Natural killer cell (primary cell): ENCODE measurements around the gene CRX. TPM values are rescaled to one million over a fixed set of nuclear protein-coding genes. Genes with fewer than 3 reads are reported as not detected.
"Not testable (repeated sequence)": the region's sequence is repeated elsewhere in the genome, so short reads cannot be mapped to it uniquely, and the experiment has no call there.

Source experiments
- ATAC-seq, 3 donors: fragments of 150-1000 bp in 2 of 3; fragments of 200-7000 bp in 1 of 3; cut with Tn5 transposase; 1 replicate in 1 of 3; 2 replicates in 2 of 3; pipeline ENCODE4 v1.10.0; 2021; ENCODE audit warnings: mild to moderate bottlenecking in 2 of 3, moderate library complexity in 2 of 3
- DNase-seq, 2 donors: peaks; one replicate each; pipeline versions ENCODE4 v3.0.0 to v3.0.0-alpha.2; 2013 to 2021; ENCODE audit warnings: mixed read lengths in 1 of 2
- H3K27ac ChIP-seq: one replicate; pipeline ENCODE4 v1.5.1; 2013; ENCODE audit warnings: mild to moderate bottlenecking, low read length
- H3K27me3 ChIP-seq: one replicate; pipeline ENCODE4 v1.6.1; 2013; ENCODE audit warnings: low read length; ENCODE audit not compliant: control insufficient read depth, insufficient read depth
- H3K36me3 ChIP-seq: one replicate; pipeline ENCODE4 v1.6.1; 2013; ENCODE audit warnings: low read length; ENCODE audit not compliant: control insufficient read depth, insufficient read depth
- H3K4me1 ChIP-seq: one replicate; pipeline ENCODE4 v1.6.1; 2013; ENCODE audit warnings: low read length; ENCODE audit not compliant: control insufficient read depth, insufficient read depth
- H3K4me3 ChIP-seq: one replicate; pipeline ENCODE4 v1.5.1; 2013; ENCODE audit warnings: low read length
- H3K9me3 ChIP-seq: one replicate; pipeline ENCODE4 v1.6.1; 2013; ENCODE audit warnings: low read length; ENCODE audit not compliant: control insufficient read depth, insufficient read depth
- H3K27ac Mint-ChIP-seq, 2 donors: one replicate each; pipeline ENCODE4 v1.8.0; 2022; ENCODE audit warnings: mild to moderate bottlenecking in 2 of 2, mixed read lengths in 2 of 2, moderate library complexity in 1 of 2
- H3K27me3 Mint-ChIP-seq, 2 donors: one replicate each; pipeline ENCODE4 v1.8.0; 2022; ENCODE audit warnings: low read depth in 2 of 2, mixed read lengths in 2 of 2
- H3K36me3 Mint-ChIP-seq: one replicate; pipeline ENCODE4 v1.8.0; 2022; ENCODE audit warnings: mixed read lengths
- H3K4me1 Mint-ChIP-seq, 2 donors: one replicate each; pipeline ENCODE4 v1.8.0; 2022; ENCODE audit warnings: mixed read lengths in 2 of 2
- H3K4me3 Mint-ChIP-seq: one replicate; pipeline ENCODE4 v1.8.0; 2022; ENCODE audit warnings: mild to moderate bottlenecking, moderate library complexity, mixed read lengths
- H3K9me3 Mint-ChIP-seq, 2 donors: one replicate each; pipeline ENCODE4 v1.8.0; 2022; ENCODE audit warnings: mixed read lengths in 2 of 2
- WGBS: methylation state at CpG from one replicate; pipeline ENCODE4 v1.1.7; 2013; ENCODE audit warnings: missing lambda C conversion rate; ENCODE audit not compliant: insufficient coverage; 5-methylcytosine and 5-hydroxymethylcytosine counted together
- intact Hi-C: fragments of 100-400 bp; cut with micrococcal nuclease; formaldehyde crosslinking; loops from one replicate; pipeline ENCODE4 v1.14.2; 2022
- total RNA-seq, 4 donors: library from RNA; stranded (reverse); fragments of 120-200 nt in 1 of 4; gene quantifications; one replicate each; pipeline versions ENCODE4 v1.2.3 to v1.2.4, GENCODE V29; 2013 to 2022
- TF ChIP-seq, protein P1 (sequence below): fragments of 200-600 bp; IDR thresholded peaks from one replicate; pipeline ENCODE4 v1.8.0; 2022; ENCODE audit warnings: antibody characterized with exemption

The CRX gene
- total RNA-seq, 3 donors from 2014 or later (not counting 1 experiment from before 2014, with no cell fraction given): not detected

DNA sequence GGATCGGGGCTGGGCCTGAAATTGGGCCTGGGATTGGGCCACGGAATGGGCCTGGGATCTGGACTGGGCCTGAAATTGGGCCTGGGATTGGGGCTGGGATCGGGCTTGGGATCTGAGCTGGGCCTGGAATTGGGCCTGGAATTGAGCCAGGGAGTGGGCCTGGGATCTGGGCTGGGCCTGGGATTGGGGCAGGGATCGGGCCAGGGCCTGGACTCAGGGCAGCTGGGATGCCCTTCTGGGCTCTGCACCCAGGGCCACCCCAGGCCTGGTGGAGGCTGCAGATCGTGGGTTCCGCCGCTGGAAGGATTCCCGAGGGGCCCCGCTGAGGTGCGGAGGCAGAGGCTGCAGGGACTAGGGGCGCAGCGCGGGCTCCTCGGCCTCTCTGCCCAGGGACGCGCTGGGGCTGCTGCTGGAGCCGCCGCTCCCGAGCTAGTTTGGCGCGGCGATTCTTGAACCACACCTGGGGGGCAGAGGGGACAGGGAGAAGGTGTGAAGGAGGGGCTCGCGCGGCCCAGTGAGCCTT, 19.2 kb upstream of the CRX start:
- H3K4me1 Mint-ChIP-seq: no peaks in the 10 kb centered on the region
- ATAC-seq: no peak
- TF ChIP-seq, protein P1, sequence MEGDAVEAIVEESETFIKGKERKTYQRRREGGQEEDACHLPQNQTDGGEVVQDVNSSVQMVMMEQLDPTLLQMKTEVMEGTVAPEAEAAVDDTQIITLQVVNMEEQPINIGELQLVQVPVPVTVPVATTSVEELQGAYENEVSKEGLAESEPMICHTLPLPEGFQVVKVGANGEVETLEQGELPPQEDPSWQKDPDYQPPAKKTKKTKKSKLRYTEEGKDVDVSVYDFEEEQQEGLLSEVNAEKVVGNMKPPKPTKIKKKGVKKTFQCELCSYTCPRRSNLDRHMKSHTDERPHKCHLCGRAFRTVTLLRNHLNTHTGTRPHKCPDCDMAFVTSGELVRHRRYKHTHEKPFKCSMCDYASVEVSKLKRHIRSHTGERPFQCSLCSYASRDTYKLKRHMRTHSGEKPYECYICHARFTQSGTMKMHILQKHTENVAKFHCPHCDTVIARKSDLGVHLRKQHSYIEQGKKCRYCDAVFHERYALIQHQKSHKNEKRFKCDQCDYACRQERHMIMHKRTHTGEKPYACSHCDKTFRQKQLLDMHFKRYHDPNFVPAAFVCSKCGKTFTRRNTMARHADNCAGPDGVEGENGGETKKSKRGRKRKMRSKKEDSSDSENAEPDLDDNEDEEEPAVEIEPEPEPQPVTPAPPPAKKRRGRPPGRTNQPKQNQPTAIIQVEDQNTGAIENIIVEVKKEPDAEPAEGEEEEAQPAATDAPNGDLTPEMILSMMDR: no peak
- Histone ChIP-seq H3K4me1 (no peaks in the 10 kb centered on the region), H3K27ac (no peak overlapping the region), H3K36me3 (no peaks in the 10 kb centered on the region), H3K4me3 (no peak overlapping the region), H3K9me3 (peaks cover 7% of the 10 kb centered on the region), H3K27me3 (no peaks in the 10 kb centered on the region)
- 96% methylated on average over 11 of the region's 25 CpGs for WGBS
- peaks cover 0 to 3% of the 10 kb centered on the region in 2 donors for H3K27me3 Mint-ChIP-seq
- H3K4me3 Mint-ChIP-seq: no peak overlapping the region
- peaks cover 0 to 3% of the 10 kb centered on the region in 2 donors for H3K9me3 Mint-ChIP-seq
- H3K36me3 Mint-ChIP-seq: no peaks in the 10 kb centered on the region
- no peak for DNase-seq
- intact Hi-C loops: no loop called here
- H3K27ac Mint-ChIP-seq: no peak overlapping the region

GRCh38 chr19:47803148-47803547, 18.6 kb upstream of the CRX start:
- H3K4me1 Mint-ChIP-seq, H3K27ac ChIP-seq, ATAC-seq, H3K36me3 ChIP-seq, H3K9me3 ChIP-seq, H3K36me3 Mint-ChIP-seq, H3K4me3 ChIP-seq, H3K9me3 Mint-ChIP-seq, intact Hi-C loops, H3K27me3 Mint-ChIP-seq, H3K4me3 Mint-ChIP-seq, DNase-seq, H3K4me1 ChIP-seq, H3K27me3 ChIP-seq, H3K27ac Mint-ChIP-seq: not testable (repeated sequence)
- 85% methylated on average over 14 of the region's 21 CpGs for WGBS

- H3K4me3 ChIP-seq, intact Hi-C loops, H3K27me3 ChIP-seq, H3K27ac ChIP-seq, H3K27ac Mint-ChIP-seq, H3K27me3 Mint-ChIP-seq, H3K4me1 Mint-ChIP-seq, H3K4me3 Mint-ChIP-seq, H3K36me3 Mint-ChIP-seq, H3K36me3 ChIP-seq, ATAC-seq, H3K4me1 ChIP-seq, H3K9me3 ChIP-seq, DNase-seq, H3K9me3 Mint-ChIP-seq: not testable (repeated sequence)
- 100% methylated on average over 2 of the region's 12 CpGs for WGBS
Observed at GRCh38 chr19:47803671-47804070, 18.1 kb upstream of the CRX start.

DNA sequence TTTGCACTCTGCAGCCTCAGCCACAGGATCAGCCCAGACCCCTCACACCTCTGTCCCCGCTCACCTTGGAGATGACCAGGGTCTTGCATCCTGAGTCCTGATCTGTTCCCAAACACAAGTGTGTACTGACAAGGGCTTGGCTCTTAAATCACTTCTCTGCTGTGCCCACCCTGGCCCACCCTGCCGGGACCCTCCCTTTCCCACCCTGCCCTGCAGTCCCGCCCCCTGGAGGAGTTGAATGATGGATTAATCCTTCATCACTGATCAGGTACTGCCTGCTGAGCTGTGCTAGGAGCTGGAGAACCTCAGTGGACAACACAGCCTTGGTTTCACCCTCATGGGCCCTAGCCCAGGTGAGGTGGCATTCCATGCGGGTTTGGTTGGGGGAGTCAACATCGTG, 17.3 kb upstream of the CRX start, which contains the start of gene TPRX1:
TPRX1 (minus strand) TSS at position 101 of the 400 bp plus-strand sequence; CDS start at position 89, 12 bp downstream.
- WGBS: 92% methylated on average over 3 of the region's 5 CpGs
- H3K36me3 Mint-ChIP-seq, H3K4me3 ChIP-seq, H3K4me1 ChIP-seq, H3K27me3 ChIP-seq, intact Hi-C loops, H3K4me1 Mint-ChIP-seq, H3K4me3 Mint-ChIP-seq, H3K9me3 ChIP-seq, DNase-seq, H3K27ac ChIP-seq, H3K27ac Mint-ChIP-seq, H3K27me3 Mint-ChIP-seq, H3K36me3 ChIP-seq, H3K9me3 Mint-ChIP-seq, ATAC-seq: not testable (repeated sequence)

DNA sequence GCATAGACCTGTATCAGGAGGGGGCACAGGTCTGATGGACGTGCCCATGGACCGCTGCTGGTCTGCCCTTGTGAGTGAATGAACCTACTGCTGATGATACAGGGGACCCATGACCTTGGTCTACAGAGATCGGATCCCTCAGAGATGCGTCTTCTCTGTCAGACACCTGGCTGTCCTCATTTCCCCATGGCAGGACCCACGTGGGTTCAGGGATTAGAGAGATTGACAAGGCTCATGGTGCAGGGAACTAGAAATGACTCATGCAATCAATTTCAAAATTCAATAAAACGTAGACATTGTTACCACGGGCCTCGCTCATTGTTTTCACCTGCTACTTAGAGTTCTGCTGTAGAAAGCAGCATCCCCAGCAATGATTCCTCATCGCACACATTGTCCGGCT, 16.4 kb upstream of the CRX start:
- no peak for ATAC-seq
- DNase-seq: no peak
- Histone ChIP-seq H3K27me3 (no peaks in the 10 kb centered on the region), H3K36me3 (no peaks in the 10 kb centered on the region), H3K9me3 (peaks cover 7% of the 10 kb centered on the region), H3K4me1 (no peaks in the 10 kb centered on the region), H3K4me3 (no peak overlapping the region), H3K27ac (no peak overlapping the region)
- H3K9me3 Mint-ChIP-seq: peaks cover 0 to 3% of the 10 kb centered on the region in 2 donors
- TF ChIP-seq, protein P1: no peak
- 86% methylated on average over 10 of the region's 10 CpGs for WGBS
- no peaks in the 10 kb centered on the region for H3K36me3 Mint-ChIP-seq
- H3K4me1 Mint-ChIP-seq: no peaks in the 10 kb centered on the region
- H3K27ac Mint-ChIP-seq: no peak overlapping the region
- H3K4me3 Mint-ChIP-seq: no peak overlapping the region
- intact Hi-C loops: no loop called here
- H3K27me3 Mint-ChIP-seq: peaks cover 0 to 6% of the 10 kb centered on the region in 2 donors
